ENCODE measurements around the gene DGKQ.
"Not testable (repeated sequence)": the region's sequence is repeated elsewhere in the genome, so short reads cannot be mapped to it uniquely, and the experiment has no call there.

Gene DGKQ

DNA sequence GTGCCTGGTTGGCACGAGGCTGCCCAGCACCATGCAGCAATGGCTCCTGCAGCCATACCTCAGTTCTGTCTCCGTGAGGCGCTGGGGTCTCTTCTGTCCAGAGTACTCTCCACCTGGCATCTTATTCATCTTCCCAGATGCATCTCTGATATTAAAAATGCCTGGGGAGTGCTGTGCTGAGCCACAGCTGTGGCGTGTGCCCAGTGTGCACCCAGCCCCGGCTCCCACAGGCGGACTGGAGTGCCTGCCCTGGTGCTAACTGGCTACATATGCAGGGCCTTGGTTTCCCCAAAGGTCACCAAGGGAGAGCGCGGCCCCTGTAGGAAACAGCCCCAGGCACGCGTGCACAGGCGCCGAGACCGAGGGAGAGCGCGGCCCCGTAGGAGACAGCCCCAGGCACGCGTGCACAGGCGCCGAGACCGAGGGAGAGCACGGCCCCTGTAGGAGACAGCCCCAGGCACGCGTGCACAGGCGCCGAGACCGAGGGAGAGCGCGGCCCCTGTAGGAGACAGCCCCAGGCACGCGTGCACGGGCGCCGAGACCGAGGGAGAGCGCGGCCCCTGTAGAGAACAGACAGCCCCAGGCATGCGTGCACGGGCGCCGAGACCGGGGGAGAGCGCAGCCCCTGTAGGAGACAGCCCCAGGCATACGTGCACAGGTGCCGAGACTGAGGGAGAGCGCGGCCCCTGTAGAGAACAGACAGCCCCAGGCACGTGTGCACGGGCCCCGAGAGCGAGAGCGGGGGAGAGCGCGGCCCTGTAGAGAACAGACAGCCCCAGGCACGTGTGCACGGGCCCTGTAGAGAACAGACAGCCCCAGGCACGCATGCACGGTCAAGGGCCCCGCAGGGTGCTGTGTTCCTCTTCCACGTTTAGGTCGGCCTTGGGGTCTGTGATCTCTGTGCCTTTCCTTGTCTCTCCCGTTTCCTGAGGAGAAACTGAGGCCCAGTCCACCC, 26.6 kb downstream of the DGKQ start:
- no peaks in the 10 kb centered on the region for H3K27me3 ChIP-seq (ENCODE audit: control insufficient read depth in 1 of 2, insufficient read depth in 2 of 2, low read length in 2 of 2)
- H3K9ac ChIP-seq (ENCODE audit: low read depth in 1 of 2, low read length in 2 of 2): no peak overlapping the region
- H3K4me3 ChIP-seq (ENCODE audit: low read depth in 1 of 2, low read length in 2 of 2): no peak overlapping the region
- no peaks in the 10 kb centered on the region for H3K9me3 ChIP-seq (ENCODE audit: control insufficient read depth in 1 of 2, low read length in 2 of 2)
- peaks cover 0 to 5% of the 10 kb centered on the region in 2 donors for H3K36me3 ChIP-seq (ENCODE audit: control insufficient read depth in 1 of 2, insufficient read depth in 2 of 2, low read length in 2 of 2)
- H3K27ac ChIP-seq (ENCODE audit: low read depth, low read length): no peak overlapping the region
- no peaks in the 10 kb centered on the region for H3K4me1 ChIP-seq (ENCODE audit: control insufficient read depth in 1 of 2, insufficient read depth in 2 of 2, low read length in 2 of 2)

- Histone ChIP-seq H3K9ac (ENCODE audit: low read depth in 1 of 2, low read length in 2 of 2) (no peak overlapping the region), H3K4me1 (ENCODE audit: control insufficient read depth in 1 of 2, insufficient read depth in 2 of 2, low read length in 2 of 2) (no peaks in the 10 kb centered on the region), H3K27me3 (ENCODE audit: control insufficient read depth in 1 of 2, insufficient read depth in 2 of 2, low read length in 2 of 2) (no peaks in the 10 kb centered on the region), H3K9me3 (ENCODE audit: control insufficient read depth in 1 of 2, low read length in 2 of 2) (no peaks in the 10 kb centered on the region), H3K4me3 (ENCODE audit: low read depth in 1 of 2, low read length in 2 of 2) (no peak overlapping the region), H3K27ac (ENCODE audit: low read depth, low read length) (no peak overlapping the region), H3K36me3 (ENCODE audit: control insufficient read depth in 1 of 2, insufficient read depth in 2 of 2, low read length in 2 of 2) (no peaks in the 10 kb centered on the region)
Observed at GRCh38 chr4:946103-946450, 27.3 kb downstream of the DGKQ start.

GRCh38 chr4:945274-946102, 27.9 kb downstream of the DGKQ start:
- Histone ChIP-seq H3K9ac (ENCODE audit: low read depth in 1 of 2, low read length in 2 of 2) (no peak overlapping the region), H3K4me3 (ENCODE audit: low read depth in 1 of 2, low read length in 2 of 2) (no peak overlapping the region), H3K27me3 (ENCODE audit: control insufficient read depth in 1 of 2, insufficient read depth in 2 of 2, low read length in 2 of 2) (no peaks in the 10 kb centered on the region), H3K9me3 (ENCODE audit: control insufficient read depth in 1 of 2, low read length in 2 of 2) (no peaks in the 10 kb centered on the region), H3K36me3 (ENCODE audit: control insufficient read depth in 1 of 2, insufficient read depth in 2 of 2, low read length in 2 of 2) (no peaks in the 10 kb centered on the region), H3K27ac (ENCODE audit: low read depth, low read length) (no peak overlapping the region), H3K4me1 (ENCODE audit: control insufficient read depth in 1 of 2, insufficient read depth in 2 of 2, low read length in 2 of 2) (no peaks in the 10 kb centered on the region)

GRCh38 chr4:939508-939907, 33.9 kb downstream of the DGKQ start:
- not testable (repeated sequence) for H3K9ac ChIP-seq (ENCODE audit: low read depth in 1 of 2, low read length in 2 of 2); H3K36me3 ChIP-seq (ENCODE audit: control insufficient read depth in 1 of 2, insufficient read depth in 2 of 2, low read length in 2 of 2); H3K9me3 ChIP-seq (ENCODE audit: control insufficient read depth in 1 of 2, low read length in 2 of 2); H3K4me1 ChIP-seq (ENCODE audit: control insufficient read depth in 1 of 2, insufficient read depth in 2 of 2, low read length in 2 of 2); H3K27ac ChIP-seq (ENCODE audit: low read depth, low read length); H3K27me3 ChIP-seq (ENCODE audit: control insufficient read depth in 1 of 2, insufficient read depth in 2 of 2, low read length in 2 of 2); H3K4me3 ChIP-seq (ENCODE audit: low read depth in 1 of 2, low read length in 2 of 2)

DNA sequence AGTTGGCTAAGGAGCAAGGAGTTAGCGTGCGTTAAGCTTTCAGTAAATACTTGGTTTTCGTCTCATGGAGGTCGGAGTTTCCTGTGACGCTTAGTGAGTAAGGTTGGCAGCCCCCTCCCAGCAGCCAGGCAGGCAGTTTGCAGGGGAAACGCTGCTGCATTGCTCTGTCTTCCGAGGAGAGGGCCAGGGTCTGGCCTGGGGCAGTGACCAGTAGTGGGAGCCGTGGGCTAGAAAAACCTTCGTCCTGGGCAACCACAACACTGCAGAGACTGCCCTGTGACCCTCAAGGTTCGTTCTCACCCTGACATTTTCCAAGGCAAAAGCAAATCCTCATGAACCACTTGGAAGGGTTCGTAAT, 40.7 kb downstream of the DGKQ start:
- H3K27me3 ChIP-seq (ENCODE audit: control insufficient read depth in 1 of 2, insufficient read depth in 2 of 2, low read length in 2 of 2): no peaks in the 10 kb centered on the region
- H3K4me1 ChIP-seq (ENCODE audit: control insufficient read depth in 1 of 2, insufficient read depth in 2 of 2, low read length in 2 of 2): peaks cover 27 to 40% of the 10 kb centered on the region in 2 donors
- H3K4me3 ChIP-seq (ENCODE audit: low read depth in 1 of 2, low read length in 2 of 2): peak overlapping the region; percentile 93 to 99
- H3K9ac ChIP-seq (ENCODE audit: low read depth in 1 of 2, low read length in 2 of 2): peak overlapping the region; percentile 93 to 97
- H3K9me3 ChIP-seq (ENCODE audit: control insufficient read depth in 1 of 2, low read length in 2 of 2): no peaks in the 10 kb centered on the region
- H3K27ac ChIP-seq (ENCODE audit: low read depth, low read length): peak overlapping the region; percentile 40
- no peaks in the 10 kb centered on the region for H3K36me3 ChIP-seq (ENCODE audit: control insufficient read depth in 1 of 2, insufficient read depth in 2 of 2, low read length in 2 of 2)

DNA sequence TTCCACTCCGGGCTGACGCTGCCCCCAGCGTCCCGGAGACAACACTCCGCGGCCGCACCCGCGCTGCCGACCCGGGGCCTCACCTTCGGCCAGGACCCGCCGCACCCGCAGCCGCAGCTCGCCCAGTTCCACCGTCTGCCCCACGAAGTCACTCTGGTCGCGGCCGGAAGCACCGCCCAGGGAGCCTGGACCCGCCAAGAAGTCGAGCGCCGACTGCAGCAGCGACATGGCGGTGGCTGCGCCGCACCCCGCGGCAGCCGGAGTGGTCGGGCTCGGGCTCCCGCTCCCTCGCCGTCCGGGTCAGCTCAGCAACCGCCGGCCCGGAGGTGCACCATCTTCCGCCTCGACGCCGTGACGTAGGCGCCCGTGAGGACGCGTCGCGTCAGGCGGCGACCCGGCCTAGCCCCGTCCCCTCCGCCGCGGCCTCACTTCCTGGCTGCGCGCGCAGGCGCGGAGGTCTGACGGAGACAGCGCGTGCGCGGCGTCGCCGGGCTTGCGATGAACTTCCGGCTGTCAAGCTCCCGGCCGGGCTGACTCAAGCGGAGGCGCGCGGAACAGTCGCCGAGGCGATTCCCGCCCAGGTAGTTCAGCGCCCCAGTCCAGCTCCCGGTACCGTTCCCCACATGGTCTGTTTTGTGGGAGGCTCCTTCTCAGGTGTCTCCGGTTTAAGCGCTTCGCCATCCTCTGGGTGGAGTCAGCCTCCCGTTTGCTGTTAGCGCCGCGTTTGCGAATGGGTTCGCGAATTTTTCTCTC, 41.2 kb downstream of the DGKQ start, which contains the start of the genes GAK and TMEM175:
TSS of gene GAK (minus strand) at position 357 of the 753 bp plus-strand sequence. CDS start at position 228, 129 bp downstream.
TSS of gene TMEM175 (plus strand) at position 501 of the 753 bp plus-strand sequence. CDS start 15,280 bp downstream, outside the sequence.
- Histone ChIP-seq H3K4me3 (ENCODE audit: low read depth in 1 of 2, low read length in 2 of 2) (peak within 1 kb of the TSS; percentile 93 to 99), H3K36me3 (ENCODE audit: control insufficient read depth in 1 of 2, insufficient read depth in 2 of 2, low read length in 2 of 2) (no peaks in the 10 kb centered on the region), H3K27me3 (ENCODE audit: control insufficient read depth in 1 of 2, insufficient read depth in 2 of 2, low read length in 2 of 2) (no peaks in the 10 kb centered on the region), H3K27ac (ENCODE audit: low read depth, low read length) (peak within 1 kb of the TSS; percentile 97), H3K9me3 (ENCODE audit: control insufficient read depth in 1 of 2, low read length in 2 of 2) (no peaks in the 10 kb centered on the region), H3K9ac (ENCODE audit: low read depth in 1 of 2, low read length in 2 of 2) (peak within 1 kb of the TSS; percentile 97), H3K4me1 (ENCODE audit: control insufficient read depth in 1 of 2, insufficient read depth in 2 of 2, low read length in 2 of 2) (peaks cover 27 to 41% of the 10 kb centered on the region in 2 donors)

GRCh38 chr4:931194-931959, 42.0 kb downstream of the DGKQ start:
- H3K4me3 ChIP-seq (ENCODE audit: low read depth in 1 of 2, low read length in 2 of 2): peak overlapping the region; percentile 93 to 99
- H3K36me3 ChIP-seq (ENCODE audit: control insufficient read depth in 1 of 2, insufficient read depth in 2 of 2, low read length in 2 of 2): no peaks in the 10 kb centered on the region
- no peaks in the 10 kb centered on the region for H3K9me3 ChIP-seq (ENCODE audit: control insufficient read depth in 1 of 2, low read length in 2 of 2)
- H3K27ac ChIP-seq (ENCODE audit: low read depth, low read length): peak overlapping the region; percentile 97
- peak overlapping the region; percentile 97 for H3K9ac ChIP-seq (ENCODE audit: low read depth in 1 of 2, low read length in 2 of 2)
- H3K27me3 ChIP-seq (ENCODE audit: control insufficient read depth in 1 of 2, insufficient read depth in 2 of 2, low read length in 2 of 2): no peaks in the 10 kb centered on the region
- peaks cover 27 to 41% of the 10 kb centered on the region in 2 donors for H3K4me1 ChIP-seq (ENCODE audit: control insufficient read depth in 1 of 2, insufficient read depth in 2 of 2, low read length in 2 of 2)

- H3K4me3 ChIP-seq (ENCODE audit: low read depth in 1 of 2, low read length in 2 of 2): peak overlapping the region; percentile 93 to 99
- peak overlapping the region; percentile 97 for H3K9ac ChIP-seq (ENCODE audit: low read depth in 1 of 2, low read length in 2 of 2)
- H3K9me3 ChIP-seq (ENCODE audit: control insufficient read depth in 1 of 2, low read length in 2 of 2): no peaks in the 10 kb centered on the region
- H3K27me3 ChIP-seq (ENCODE audit: control insufficient read depth in 1 of 2, insufficient read depth in 2 of 2, low read length in 2 of 2): no peaks in the 10 kb centered on the region
- peak overlapping the region; percentile 97 for H3K27ac ChIP-seq (ENCODE audit: low read depth, low read length)
- peaks cover 28 to 41% of the 10 kb centered on the region in 2 donors for H3K4me1 ChIP-seq (ENCODE audit: control insufficient read depth in 1 of 2, insufficient read depth in 2 of 2, low read length in 2 of 2)
- no peaks in the 10 kb centered on the region for H3K36me3 ChIP-seq (ENCODE audit: control insufficient read depth in 1 of 2, insufficient read depth in 2 of 2, low read length in 2 of 2)
Observed at GRCh38 chr4:930827-931193, 42.6 kb downstream of the DGKQ start.

- peak overlapping the region; percentile 97 for H3K9ac ChIP-seq (ENCODE audit: low read depth in 1 of 2, low read length in 2 of 2)
- peak overlapping the region; percentile 93 to 99 for H3K4me3 ChIP-seq (ENCODE audit: low read depth in 1 of 2, low read length in 2 of 2)
- no peaks in the 10 kb centered on the region for H3K9me3 ChIP-seq (ENCODE audit: control insufficient read depth in 1 of 2, low read length in 2 of 2)
- H3K36me3 ChIP-seq (ENCODE audit: control insufficient read depth in 1 of 2, insufficient read depth in 2 of 2, low read length in 2 of 2): no peaks in the 10 kb centered on the region
- H3K4me1 ChIP-seq (ENCODE audit: control insufficient read depth in 1 of 2, insufficient read depth in 2 of 2, low read length in 2 of 2): peaks cover 31 to 41% of the 10 kb centered on the region in 2 donors
- H3K27ac ChIP-seq (ENCODE audit: low read depth, low read length): no peak overlapping the region
- H3K27me3 ChIP-seq (ENCODE audit: control insufficient read depth in 1 of 2, insufficient read depth in 2 of 2, low read length in 2 of 2): no peaks in the 10 kb centered on the region
Observed at GRCh38 chr4:930028-930551, 43.3 kb downstream of the DGKQ start.

Data from duodenal mucosa (tissue), 2 donors.